Medulla oblongata (tissue), 1 donor: ENCODE data around the gene FASN.
A peak's percentile ranks its signal among the peaks of the same experiment; 100 is the strongest.

ENCODE experiments used
- DNase-seq: peaks from one replicate; pipeline ENCODE4 v3.0.0-alpha.2; 2015; ENCODE audit errors: extremely low spot score

FASN gene

DNA sequence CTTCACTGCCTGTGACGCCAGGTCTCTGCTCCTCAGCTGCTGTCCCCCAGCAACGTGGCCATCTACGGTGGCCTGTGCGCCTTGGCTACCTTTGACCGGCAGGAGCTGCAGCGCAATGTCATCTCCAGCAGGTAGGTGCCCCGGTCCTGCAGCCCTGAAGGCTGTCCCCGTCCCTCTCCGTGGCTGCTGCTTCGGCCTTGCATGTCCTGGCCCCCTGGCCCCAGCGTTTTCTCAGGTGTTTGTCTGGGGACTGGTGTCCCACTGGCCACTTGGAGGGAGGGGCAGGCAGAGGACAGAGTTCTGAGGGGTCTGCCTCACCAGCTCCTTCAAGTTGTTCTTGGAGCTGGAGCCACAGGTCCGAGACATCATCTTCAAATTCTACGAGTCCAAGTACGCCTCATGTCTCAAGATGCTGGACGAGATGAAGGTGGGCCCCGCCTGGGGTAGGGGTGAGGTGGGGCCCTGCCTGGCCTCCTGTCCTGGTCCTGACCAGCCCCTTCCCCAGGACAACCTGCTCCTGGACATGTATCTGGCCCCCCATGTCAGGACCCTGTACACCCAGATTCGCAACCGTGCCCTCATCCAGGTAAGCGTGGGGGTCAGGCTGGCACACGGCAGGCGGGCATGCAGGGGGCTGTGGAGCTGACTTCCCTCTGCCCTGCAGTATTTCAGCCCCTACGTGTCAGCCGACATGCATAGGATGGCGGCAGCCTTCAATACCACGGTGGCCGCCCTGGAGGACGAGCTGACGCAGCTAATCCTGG lies 41.9 kb downstream of the FASN start:
- DNase-seq = no peak

DNA sequence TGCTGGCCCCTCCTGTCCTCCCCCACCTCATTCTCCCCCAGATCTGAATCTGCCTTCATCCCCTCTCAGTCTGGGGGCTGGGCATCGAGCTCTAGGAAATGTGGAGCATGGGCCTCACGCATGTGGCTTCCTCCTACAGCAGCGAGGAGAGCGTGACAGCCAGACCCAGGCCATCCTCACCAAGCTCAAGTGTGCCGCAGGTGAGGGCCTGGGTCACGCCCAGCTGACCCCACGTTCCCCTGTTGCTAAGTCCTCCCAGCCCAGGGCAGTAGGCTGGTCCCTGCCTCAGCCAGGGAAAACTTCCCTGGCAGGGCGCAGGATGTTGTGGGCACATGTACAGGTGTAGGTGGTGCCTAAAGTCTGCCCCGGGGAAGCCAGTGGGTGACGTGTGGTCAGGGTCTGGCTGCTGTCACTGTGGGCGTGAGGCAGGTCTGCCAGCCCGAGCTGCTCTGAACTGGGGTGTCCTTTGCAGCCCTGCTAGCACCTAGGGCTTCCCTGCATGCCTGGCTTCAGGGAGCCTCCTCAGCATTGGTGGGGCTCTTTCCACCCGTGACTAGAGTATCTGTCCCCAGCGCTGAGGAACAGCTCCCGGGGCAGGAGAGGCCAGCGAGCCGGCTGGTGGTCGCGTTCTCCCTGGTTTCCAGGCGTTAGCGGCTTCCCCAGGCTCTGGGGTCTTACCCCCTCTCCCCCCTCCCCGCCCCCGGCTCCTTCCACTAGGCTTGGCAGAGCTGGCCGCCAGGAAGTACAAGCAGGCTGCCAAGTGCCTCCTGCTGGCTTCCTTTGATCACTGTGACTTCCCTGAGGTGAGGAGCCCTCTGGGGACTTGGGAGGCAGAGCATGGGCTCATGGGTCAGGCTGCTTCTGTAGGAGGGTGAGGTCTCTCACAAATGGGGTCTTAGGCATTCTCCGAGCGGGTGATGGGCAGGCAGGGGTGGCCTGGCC lies 42.7 kb downstream of the FASN start:
- DNase-seq = no peak

DNA sequence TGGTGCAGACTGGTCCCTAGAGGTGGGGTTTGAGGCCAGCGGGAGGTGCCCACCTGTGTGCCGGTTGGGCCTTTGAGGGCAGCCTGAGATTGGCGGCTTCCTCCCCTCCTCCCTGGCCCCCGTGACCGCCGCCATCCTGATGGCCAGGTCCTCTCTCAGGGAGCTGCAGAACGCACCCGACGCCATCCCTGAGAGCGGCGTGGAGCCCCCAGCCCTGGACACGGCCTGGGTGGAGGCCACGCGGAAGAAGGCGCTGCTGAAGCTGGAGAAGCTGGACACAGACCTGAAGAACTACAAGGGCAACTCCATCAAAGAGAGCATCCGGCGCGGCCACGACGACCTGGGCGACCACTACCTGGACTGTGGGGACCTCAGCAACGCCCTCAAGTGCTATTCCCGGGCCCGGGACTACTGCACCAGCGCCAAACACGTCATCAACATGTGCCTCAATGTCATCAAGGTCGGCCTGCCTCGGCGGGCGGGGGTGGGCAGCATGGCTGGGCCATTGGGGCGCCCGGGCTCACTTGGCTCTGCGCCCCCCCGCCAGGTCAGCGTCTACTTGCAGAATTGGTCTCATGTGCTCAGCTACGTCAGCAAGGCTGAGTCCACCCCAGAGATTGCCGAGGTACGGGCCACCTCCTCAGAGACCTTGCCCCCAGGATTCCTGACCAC lies 43.5 kb downstream of the FASN start:
- DNase-seq = no peak

GRCh38 chr17:82053556-82054263 lies 44.3 kb downstream of the FASN start:
- DNase-seq = no peak

DNA sequence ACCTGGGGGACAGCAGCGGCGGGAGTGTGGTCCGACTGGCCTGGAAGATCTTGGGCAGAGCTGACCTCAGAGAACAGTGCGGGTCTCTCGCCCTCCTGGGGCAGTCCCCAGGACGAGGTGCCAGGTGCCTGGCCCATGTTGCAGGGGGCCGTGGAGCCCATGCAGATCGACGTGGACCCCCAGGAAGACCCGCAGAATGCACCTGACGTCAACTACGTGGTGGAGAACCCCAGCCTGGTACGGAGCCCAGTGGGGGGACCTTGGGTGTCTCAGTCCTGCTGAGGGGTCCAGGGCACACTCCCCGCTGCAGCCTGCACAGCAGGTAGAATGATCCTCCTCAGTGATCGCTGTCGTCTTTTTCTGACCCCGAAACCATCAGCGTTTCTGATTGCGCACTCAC lies 44.9 kb downstream of the FASN start:
- DNase-seq = no peak

DNA sequence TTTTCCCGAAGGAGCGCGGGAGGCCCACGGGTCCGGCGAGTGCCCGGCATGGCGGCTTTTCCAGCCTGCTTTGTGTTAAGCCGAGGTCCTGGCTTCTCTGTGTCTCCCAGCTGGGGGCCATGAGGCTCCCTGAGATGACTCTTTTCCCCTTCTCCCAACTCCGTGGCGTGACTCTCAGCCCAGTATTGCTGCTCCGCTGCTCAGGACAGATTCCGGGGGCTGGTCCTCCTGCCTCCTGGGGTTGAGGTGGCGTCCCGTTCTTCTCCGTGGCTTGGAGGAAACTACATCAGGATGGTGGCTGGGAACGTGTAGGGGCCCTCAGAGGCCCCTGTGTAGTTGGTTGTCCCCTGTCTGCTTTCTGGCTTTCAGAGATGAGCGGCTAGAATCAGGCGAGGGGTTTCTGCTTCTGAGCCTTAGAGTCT lies 45.4 kb downstream of the FASN start:
- no peak for DNase-seq

GRCh38 chr17:82051776-82052637 lies 46.0 kb downstream of the FASN start, which contains the start of the genes GPS1 and RFNG:
GPS1 (plus strand) TSS chr17:82051898; CDS start chr17:82051932, 34 bp downstream.
RFNG (minus strand) TSS chr17:82051811; CDS start chr17:82051766, 45 bp downstream.
- DNase-seq = peak; percentile 63

GRCh38 chr17:82050761-82051641 lies 47.0 kb downstream of the FASN start:
- DNase-seq = no peak

GRCh38 chr17:82050152-82050760 lies 47.8 kb downstream of the FASN start:
- DNase-seq = no peak

DNA sequence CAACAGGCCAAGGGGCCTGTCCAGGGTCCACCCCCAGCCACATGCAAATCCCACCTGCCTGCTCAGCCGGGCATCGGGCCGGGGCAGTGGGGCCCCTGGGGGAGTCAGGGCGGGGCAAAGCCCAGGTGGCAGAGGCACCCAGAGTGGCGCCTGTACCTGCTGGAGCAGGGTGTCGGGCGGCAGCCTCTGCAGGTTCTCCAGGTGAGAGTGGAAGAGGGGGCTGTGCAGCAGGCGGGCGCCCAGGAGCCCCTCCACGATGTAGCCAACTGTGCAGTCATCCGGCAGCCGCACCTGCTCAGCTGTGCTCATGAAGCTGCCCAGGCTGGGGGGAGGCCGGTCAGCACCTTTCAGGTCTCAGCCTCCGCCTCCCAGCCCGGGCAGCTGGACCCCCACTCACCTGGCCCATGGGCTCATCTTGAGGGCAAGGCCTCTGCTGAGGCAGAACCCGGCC lies 48.5 kb downstream of the FASN start:
- no peak for DNase-seq

DNA sequence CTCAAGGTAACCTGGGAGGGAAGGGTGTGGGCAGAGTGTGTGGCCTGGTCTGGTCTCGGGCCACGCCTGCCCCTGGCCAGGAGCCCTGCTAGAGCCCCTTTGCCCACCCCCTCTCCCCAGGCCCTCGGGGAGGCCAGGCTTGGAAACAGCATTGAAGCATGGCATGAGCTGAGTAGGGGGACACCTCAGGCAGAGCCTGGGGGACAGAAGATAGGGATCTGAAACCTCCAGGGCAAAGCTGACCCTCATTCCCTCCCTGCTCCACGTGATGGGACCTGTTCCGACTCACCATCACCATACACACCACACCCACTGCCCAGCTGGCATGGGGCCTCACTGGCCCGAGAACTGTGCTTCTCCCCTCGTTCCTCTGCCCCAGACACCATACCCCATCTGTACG lies 48.9 kb downstream of the FASN start:
- DNase-seq = no peak

GRCh38 chr17:82048571-82048971 lies 49.5 kb downstream of the FASN start:
- no peak for DNase-seq

- no peak for DNase-seq
These were observed 50.0 kb downstream of the FASN start for GRCh38 chr17:82047914-82048570.

GRCh38 chr17:82047379-82047778 lies 50.7 kb downstream of the FASN start:
- DNase-seq = no peak

DNA sequence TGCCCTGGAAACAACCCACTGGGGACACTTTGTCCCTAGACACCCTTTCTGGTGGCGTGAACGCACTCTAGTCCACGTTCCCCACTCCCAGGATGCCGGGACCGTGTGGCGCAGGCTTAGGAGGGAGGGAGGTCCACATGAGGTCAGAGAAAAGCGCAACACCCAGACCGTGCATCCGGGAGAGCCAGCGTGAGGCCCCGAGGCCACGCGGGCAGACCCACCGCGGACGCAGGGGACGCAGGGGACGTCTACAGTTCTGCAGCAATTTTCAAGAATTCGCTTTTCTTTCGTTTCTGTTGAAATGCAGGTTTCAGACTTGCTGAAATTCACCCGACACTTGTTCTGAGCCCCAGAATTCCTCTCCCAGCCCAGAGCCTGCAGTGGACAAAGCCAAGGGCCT lies 51.1 kb downstream of the FASN start:
- DNase-seq = no peak

- no peak for DNase-seq
These were observed 52.0 kb downstream of the FASN start for GRCh38 chr17:82045936-82046484.

DNA sequence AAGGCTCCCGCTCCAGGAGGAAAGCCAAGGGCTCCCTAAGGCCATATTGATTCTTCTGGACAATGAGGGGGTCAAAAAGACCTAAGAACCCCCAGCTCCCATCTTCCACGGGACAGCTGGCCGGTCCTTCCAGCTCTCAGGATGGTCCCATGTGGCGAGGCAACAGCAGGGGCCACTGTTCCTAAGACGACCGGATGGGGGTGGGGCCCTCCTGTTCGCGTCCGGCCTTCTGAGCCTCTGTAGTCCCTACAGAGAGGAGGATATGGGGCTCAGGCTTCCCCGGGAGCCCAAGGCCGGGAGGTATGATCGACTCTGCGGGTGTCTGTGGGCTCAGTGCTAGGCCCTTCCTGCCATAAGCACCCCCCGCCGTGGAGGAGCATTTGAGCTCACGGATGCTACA lies 54.5 kb downstream of the FASN start:
- no peak for DNase-seq

DNA sequence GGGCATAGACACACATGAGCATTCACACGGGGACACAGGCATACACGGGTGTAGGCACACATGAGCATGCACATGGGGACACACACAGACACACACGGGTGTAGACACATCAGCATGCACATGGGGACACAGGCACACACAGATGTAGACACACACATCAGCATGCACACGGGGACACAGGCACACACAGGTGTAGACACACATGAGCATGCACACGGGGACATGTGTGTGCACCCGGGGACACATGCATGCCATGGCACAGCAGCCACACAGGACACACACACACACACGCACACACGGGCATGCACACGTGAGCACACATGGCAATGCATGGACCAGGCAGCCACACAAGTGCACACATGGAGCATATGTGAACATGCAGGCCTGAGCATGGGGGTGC lies 55.4 kb downstream of the FASN start:
- no peak for DNase-seq
